ENCODE data around the gene SRSF2. TPM values are rescaled to one million over a fixed set of nuclear protein-coding genes. Genes with fewer than 3 reads are reported as not detected.
"Not testable (repeated sequence)": the region's sequence is repeated elsewhere in the genome, so short reads cannot be mapped to it uniquely, and the experiment has no call there.

SRSF2 gene
- total RNA-seq, 2 donors from 2014 or later = 242 to 351 TPM

DNA sequence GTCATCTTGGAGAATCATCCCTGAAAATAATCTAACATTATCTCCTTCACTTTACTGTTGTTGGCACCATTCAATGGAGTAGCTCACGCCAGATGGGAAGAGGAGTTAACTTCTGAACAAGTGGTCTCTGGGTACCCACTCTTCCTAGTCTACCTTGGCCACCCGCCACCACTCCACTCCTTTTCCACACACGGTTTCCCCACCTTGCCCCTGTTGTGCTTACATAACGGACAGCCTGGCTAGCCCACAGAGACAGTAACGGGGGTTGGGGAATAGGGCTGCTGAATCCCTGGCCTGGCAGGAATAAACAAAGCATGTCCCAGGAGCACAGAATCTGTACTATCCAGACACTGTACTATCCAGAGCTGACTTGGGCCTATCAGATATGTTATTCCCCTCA, 22.8 kb downstream of the SRSF2 start:
- no peaks in the 10 kb centered on the region for H3K9me3 Mint-ChIP-seq
- H3K27ac Mint-ChIP-seq = peak overlapping the region in 1 of 2 donors; percentile 11
- ATAC-seq (no peak), DNase-seq (ENCODE audit: low spot score in 2 of 2) (no peak)
- H3K36me3 Mint-ChIP-seq = peaks cover 11 to 14% of the 10 kb centered on the region in 2 donors

DNA sequence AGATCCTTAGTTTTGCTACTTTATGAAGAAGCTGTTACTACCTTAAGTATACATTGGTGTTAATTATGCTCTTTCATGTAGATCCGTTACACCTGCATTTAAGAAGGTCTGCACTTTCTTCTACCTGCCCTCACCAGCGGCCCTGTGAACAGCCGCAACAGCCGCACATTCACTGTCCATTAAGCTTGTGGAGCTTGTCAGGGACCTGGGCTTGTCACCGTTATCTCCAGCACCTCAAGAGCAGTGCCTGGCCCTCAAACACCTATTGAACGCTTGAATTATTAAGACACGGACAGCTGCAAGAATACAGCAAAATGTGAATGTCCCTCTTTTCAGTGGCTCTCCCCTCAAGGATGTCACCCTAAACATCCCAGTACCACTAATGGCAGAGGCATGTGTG, 23.4 kb downstream of the SRSF2 start:
- H3K9me3 Mint-ChIP-seq = no peaks in the 10 kb centered on the region
- DNase-seq (ENCODE audit: low spot score in 2 of 2) (no peak), ATAC-seq (no peak)
- no peak overlapping the region for H3K27ac Mint-ChIP-seq
- H3K36me3 Mint-ChIP-seq = peaks cover 11% of the 10 kb centered on the region in 2 donors

DNA sequence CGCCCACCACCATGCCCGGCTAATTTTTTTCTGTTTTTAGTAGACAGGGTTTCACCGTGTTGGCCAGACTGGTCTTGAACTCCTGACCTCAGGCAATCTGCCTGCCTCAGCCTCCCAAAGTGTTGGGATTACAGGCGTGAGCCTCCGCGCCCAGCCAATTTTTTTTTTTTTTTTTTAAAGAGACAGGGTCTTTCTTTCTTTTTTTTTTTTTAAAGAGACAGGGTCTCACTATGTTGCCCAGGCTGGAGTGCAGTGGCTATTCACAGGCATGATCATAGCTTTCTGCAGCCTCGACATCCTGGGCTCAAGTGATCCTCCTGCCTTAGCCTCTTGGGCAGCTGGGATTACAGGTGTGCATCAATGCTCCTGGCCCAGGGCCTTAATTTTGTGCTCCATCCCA, 24.8 kb downstream of the SRSF2 start:
- not testable (repeated sequence) for ATAC-seq; DNase-seq (ENCODE audit: low spot score in 2 of 2); H3K9me3 Mint-ChIP-seq
- Mint-ChIP-seq H3K27ac (peak overlapping the region in 1 of 2 donors; percentile 48), H3K36me3 (peaks cover 8 to 11% of the 10 kb centered on the region in 2 donors)

DNA sequence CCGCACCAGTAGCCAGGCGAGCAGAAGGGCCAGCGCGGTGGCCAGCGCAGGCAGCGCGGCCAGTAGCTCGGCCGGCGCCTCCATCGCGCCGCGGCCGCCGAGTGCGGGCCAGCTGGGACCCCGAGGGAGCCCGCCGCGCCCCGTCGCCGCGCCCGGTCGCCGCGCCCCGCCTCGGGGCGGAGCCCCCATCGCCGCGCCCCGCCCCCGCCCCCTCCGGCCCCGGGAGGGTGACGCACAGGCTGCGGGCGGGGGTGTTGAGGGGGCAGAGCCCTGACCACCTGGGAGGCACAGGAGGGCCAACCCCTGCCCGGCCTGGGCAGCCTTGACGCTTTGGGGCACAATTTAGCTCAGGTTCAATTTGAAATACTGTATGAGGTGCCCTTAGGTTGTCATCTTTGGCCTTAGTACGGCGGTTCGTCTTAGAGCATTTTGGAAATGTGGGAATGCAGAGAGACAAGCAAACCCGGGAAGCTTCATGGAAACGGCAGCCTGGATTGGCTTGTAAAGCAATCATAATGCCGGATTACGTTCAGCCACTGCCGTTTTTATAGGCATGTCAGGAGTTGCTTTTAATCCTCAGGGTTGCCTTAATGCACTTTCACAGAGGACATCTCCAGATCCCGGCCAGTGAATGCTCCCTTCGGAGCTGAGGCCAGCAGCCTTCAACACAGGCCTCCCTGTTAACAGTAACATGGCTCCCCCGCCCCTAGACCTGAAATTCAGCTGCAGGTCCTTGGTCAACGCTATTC, 26.1 kb downstream of the SRSF2 start, which contains the start of gene MXRA7:
TSS of gene MXRA7 (minus strand) at position 103 of the 749 bp plus-strand sequence. CDS start at position 84, 19 bp downstream.
- Mint-ChIP-seq H3K36me3 (peaks cover 2 to 5% of the 10 kb centered on the region in 2 donors), H3K27ac (no peak within 1 kb of the TSS), H3K9me3 (no peaks in the 10 kb centered on the region)
- DNase-seq (ENCODE audit: low spot score in 2 of 2) (peak in 1 of 2 donors; percentile 65), ATAC-seq (peak; percentile 78 to 86)

DNA sequence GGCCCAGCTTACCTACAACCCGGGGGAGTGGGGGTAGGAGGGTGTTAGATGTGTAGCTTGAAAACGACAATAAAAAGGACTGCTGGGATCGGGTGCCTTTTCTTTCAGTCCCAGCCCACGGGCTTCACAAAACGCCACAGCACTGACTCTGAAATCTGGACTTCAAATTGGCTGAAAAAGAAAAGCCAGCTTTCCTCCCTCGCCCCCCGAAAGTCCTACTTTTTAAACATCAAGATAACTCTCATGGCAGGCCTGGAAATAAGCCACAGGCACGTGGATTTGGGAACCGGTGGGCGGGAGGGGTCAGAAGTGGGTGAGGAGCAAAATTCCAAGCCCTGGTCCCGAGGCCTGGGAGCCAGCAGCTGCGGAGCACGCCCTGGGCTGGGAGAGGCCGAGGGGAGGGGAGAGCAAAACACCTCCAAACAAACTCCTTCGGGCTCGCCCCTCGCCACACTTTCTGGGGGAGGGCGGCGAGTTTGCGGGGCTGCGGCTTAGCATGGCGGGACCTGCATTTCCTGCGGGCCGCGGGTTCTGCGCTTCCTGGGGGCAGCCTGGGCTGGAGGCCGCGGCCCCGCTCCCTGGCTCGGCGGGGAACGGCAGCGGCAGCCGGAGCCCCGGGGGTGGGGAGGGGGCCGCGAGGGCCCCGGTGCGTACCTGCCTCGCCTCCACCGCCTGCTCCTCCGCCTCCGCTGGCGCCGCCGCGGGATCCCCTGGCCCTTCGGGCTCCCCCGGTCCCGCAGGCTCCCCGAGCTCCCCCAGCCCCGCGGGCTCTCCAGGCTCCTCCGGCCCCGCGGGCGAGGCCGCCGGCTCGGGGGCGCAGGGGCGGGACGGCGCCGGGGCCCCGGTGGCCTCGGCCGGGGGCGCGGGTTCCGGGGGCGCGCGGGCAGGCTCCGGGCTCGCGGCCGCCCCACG, 26.9 kb downstream of the SRSF2 start:
- not testable (repeated sequence) for H3K36me3 Mint-ChIP-seq; DNase-seq (ENCODE audit: low spot score in 2 of 2); H3K9me3 Mint-ChIP-seq; H3K27ac Mint-ChIP-seq
- ATAC-seq = peak; percentile 31 to 41

DNA sequence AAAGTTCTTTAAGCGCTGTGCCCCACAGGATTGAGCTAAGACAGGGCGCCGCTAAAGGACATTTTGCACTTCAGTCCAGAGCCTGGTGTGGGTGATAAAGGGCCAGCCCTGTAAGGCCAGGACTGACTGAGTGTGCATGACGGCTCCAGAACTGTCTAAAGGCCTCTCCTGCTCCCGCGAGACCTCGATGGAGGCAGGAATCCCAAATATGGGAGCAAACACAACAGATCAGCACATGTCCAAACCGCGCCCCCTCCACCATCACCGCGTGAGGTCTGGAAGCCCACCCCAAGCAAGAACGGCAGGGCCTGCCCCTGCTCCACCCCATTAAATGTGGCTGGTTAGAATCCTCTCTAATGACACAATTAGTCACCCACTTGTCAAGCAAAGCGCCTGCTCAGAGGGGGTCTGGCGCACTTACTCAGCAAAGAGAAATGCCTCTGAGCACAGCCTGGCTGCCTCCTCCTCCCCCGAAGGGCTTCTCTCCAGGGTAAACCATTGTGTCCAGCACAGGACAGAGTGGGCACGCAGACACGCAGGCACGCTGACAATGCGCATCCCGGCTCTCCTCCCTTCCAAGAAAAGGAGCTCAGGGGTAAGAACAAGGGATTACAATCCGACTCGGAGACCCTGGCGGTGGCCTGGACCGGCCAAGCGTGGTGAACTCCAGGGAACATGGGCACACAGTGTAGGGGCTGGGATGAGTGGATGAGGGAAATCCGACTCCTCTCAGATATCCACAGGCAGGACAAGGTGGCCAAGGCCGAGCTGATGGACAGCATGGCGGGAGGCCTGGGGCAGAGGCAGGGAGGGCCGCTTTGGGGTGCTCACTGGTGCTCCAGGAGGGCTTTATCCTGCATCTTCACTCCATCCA, 27.8 kb downstream of the SRSF2 start:
- Mint-ChIP-seq H3K36me3 (peaks cover 0 to 3% of the 10 kb centered on the region in 2 donors), H3K9me3 (no peaks in the 10 kb centered on the region), H3K27ac (no peak overlapping the region)

DNA sequence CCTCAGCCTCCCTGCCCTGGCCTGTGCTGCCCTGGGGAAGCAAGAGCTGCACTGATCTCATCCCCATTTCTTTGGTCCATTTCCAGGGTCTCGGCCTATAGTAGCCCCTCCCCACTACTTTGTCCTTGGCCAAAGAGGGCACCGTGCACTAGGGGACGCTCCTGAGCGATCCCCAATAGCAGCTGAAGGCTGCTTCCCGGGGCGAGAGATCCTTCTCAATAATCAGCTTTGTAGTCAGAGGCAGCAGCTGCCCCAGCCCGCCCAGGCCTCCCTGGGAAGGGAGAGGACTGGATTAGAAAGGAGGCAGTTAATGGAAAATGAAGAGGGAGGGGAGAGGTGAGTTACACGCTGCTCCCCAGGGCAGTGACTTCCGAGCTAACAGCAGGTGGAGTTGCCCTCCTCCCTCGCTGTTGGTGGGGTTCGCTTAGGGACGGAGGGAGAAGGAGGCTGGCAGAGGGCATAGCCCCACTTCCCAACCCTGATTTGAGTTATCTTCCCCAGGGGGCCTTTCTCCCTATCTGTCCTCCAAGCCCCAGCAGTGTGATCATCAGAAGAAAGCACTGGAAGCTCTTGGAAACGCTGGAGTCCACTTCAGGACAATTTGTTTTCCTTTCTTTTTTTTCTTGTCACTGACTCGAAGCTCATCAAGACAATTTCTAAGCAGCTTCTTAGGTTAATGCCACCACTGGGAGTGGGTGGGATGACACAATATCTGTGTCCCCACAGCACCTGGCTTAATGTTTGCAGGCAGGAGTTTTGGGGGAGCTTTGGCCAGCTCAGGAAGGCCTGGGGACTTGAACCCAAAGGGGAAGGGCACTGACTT, 28.9 kb downstream of the SRSF2 start:
- Mint-ChIP-seq H3K36me3 (no peaks in the 10 kb centered on the region), H3K9me3 (no peaks in the 10 kb centered on the region), H3K27ac (no peak overlapping the region)
- no peak for ATAC-seq
- no peak for DNase-seq (ENCODE audit: low spot score in 2 of 2)

More for the DNA sequence above, 27.8 kb downstream of the SRSF2 start:
- DNase-seq (ENCODE audit: low spot score in 2 of 2) (no peak), ATAC-seq (no peak)

DNA sequence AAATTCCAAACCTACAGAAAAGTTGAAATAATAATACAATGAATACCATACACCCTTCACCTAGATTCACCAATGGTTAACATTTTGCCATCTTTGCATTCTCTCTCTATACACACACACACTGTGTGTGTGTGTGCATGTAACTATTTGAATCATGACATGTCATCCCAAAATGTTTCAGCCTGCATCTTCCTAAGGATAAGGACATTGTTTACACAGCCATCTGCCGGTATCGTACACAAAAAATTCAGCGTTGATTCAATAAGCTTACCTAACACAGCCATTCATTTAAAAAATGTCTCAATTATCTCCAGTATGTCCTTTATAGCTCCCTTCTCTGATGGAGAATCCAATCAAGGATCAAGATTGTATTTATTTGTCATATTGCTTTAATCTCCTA, 30.3 kb downstream of the SRSF2 start:
- ATAC-seq (no peak), DNase-seq (ENCODE audit: low spot score in 2 of 2) (no peak)
- no peak overlapping the region for H3K27ac Mint-ChIP-seq
- H3K9me3 Mint-ChIP-seq = no peaks in the 10 kb centered on the region
- no peaks in the 10 kb centered on the region for H3K36me3 Mint-ChIP-seq

DNA sequence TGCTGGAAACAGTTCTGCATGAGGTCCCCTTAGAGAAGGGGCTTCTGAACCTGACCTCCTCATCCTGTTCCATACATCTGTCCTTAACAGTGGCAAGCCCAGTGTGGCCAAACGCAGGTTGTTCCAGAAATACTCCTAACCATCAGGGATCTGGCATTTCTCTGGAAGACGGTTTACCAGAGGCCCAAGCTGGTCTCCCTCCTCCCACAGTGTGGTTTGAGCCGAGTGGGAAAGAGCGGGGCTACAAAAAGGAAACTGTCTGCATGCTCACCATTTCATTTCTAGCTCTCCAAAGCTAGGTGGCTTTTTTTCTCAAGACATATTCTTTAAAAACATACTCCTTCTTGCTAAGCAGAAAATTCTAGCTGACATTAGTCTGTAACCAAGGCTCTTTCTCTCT, 32.3 kb downstream of the SRSF2 start:
- no peak overlapping the region for H3K27ac Mint-ChIP-seq
- H3K36me3 Mint-ChIP-seq = no peaks in the 10 kb centered on the region
- ATAC-seq (no peak), DNase-seq (ENCODE audit: low spot score in 2 of 2) (no peak)
- no peaks in the 10 kb centered on the region for H3K9me3 Mint-ChIP-seq

DNA sequence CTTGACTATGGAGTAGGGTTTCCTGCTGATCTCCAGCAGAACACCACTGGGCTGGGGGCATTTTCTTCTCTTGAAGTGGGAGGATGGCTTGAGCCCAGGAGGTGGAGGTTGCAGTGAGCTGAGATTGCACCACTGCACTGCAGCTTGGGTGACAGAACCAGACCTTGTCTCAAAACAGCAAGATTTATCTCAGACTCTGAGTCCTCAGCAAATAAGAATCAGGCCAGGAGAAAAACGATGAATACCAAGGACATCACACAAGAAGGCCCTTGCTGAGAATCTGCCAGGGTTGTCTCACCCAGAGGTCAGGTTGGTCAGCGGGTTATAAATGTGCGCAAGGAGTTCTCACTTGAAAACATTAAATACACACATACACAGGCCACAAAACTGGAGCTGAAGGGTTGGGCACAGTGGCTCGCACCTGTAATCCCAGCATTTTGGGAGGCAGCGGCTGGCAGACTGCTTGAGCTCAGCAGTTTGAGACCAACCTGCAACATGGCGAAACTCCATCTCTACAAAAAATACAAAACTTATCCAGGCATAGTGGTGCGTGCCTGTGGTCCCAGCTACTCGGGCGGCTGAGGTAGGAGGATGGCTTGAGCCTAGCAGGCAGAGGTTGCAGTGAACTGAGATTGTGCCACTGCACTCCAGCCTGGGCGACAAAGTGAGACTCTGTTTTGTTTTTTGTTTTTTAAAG, 34.0 kb downstream of the SRSF2 start:
- no peaks in the 10 kb centered on the region for H3K9me3 Mint-ChIP-seq
- ATAC-seq (no peak), DNase-seq (ENCODE audit: low spot score in 2 of 2) (no peak)
- H3K27ac Mint-ChIP-seq = no peak overlapping the region
- H3K36me3 Mint-ChIP-seq = no peaks in the 10 kb centered on the region

DNA sequence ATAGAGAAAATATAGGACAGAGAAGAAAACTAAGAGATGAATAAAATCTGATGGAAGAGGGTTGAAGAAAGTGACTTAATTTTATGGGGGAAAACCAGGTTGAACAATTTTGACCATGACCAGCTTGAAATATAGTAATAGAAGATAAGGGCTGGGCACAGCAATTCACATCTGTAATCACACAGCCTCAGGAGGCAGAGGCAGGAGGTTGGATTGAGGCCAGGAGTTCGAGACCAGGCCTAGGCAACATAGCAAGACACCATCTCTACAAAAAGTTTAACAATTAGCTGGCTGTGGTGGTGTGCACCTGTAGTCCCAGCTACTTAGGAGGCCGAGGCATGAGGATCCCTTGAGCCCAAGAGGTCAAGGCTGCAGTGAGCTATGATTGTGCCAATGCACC, 35.1 kb downstream of the SRSF2 start:
- H3K27ac Mint-ChIP-seq = no peak overlapping the region

DNA sequence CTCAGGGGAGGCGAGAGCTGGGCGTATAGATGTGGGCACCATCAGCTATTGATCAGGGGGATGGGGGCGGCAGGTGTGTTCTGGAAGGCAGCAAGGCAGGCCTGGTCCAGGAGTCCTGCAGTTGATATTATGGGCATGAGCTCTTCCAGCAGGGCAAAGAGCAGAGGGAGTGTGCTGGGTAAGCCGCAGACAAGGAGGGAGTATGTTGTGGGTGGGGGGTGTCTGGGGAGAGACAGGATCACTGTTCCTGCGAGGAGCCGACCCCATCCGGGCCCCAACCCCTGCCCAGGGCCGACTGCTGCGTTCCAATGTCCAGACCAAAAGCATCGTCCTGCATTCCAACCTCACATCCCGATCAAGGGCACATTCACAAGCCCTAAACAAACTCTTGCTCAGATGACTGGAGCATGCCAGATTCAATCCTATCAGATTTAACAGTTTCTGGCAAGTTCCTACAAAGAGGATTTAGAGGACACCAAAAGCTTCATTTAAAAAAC, 35.6 kb downstream of the SRSF2 start:
- H3K27ac Mint-ChIP-seq = no peak overlapping the region
- no peak for DNase-seq (ENCODE audit: low spot score in 2 of 2)
- no peak for ATAC-seq
- no peaks in the 10 kb centered on the region for H3K9me3 Mint-ChIP-seq
- H3K36me3 Mint-ChIP-seq = no peaks in the 10 kb centered on the region

More for the DNA sequence above, 35.1 kb downstream of the SRSF2 start:
- Mint-ChIP-seq H3K9me3 (no peaks in the 10 kb centered on the region), H3K36me3 (no peaks in the 10 kb centered on the region)
- no peak for ATAC-seq
- no peak for DNase-seq (ENCODE audit: low spot score in 2 of 2)

DNA sequence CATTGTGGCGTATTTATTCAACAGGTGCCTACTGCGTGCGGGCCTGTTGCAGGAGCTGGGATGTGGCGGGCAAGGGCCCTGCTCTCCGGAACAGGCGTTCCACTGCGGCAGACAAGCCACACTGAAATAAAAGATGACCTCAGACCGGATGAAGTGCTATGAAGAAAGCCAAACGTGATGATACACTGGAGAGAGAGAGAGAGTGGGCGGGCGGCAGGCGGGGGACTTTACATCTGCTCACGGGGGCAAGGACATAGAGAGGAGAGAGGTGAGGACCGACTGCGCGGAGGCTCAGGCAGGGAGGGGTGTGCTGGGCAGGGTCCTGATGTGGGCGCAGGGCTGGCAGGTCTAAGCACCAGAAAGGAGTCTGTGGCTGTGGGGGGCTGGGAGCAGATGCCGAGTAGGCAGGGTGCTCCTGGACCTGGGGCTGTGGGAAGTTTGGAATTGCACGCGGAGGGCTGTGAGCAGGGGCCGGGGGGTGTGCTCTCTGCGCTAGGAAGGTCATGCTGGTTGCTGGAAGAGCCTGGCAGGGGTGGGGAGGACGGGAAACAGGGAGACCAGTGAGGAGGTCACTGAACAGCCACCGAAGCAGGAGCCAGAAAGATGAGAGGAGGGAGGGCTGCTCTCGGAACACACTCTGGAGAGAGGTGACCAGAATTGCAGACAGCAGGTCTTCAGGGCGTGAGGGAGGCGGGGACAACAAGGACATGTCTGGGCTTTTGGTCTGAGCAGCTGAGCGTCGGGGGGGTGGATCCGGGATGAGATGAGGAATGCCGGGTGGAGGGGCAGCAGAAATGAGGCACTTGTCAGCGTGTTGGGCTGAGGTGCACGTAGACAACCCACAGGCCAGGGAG, 36.3 kb downstream of the SRSF2 start:
- Mint-ChIP-seq H3K9me3 (no peaks in the 10 kb centered on the region), H3K36me3 (no peaks in the 10 kb centered on the region), H3K27ac (peak overlapping the region in 1 of 2 donors; percentile 68)
- ATAC-seq (peak in 1 of 2 donors; percentile 14), DNase-seq (ENCODE audit: low spot score in 2 of 2) (no peak)

DNA sequence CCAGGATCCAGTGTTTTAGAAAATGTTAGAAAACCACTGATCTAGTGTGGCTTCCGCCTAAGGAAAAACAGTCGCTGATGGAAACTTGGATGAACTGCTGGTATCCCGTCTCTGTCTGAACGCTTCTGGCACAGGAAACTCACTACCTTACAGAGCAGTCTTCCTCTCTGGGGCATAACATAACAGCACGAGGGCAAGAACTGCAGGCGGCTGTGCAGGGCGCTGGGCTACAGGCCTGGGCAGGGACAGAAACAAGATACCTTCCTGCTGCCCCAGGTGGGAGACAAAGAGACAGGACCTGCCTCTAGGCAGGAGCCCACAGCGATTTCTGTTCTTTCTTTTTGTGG, 36.9 kb downstream of the SRSF2 start:
- ATAC-seq (no peak), DNase-seq (ENCODE audit: low spot score in 2 of 2) (no peak)
- peak overlapping the region in 1 of 2 donors; percentile 68 for H3K27ac Mint-ChIP-seq
- H3K9me3 Mint-ChIP-seq = no peaks in the 10 kb centered on the region
- no peaks in the 10 kb centered on the region for H3K36me3 Mint-ChIP-seq

Measured in activated naive CD4-positive, alpha-beta T cell treated with anti-CD3 and anti-CD28 coated beads, Interleukin-2, amount 50 U/mL, for 72 hours (primary cell).